SK-N-SH treated with all-trans-retinoic acid at 6 μM for 48 hours (cell line): ENCODE results near the gene ADCY9.

Experiments
- ATAC-seq: fragments of 200-7000 bp; cut with Tn5 transposase; 3 replicates; pipeline ENCODE4 v1.9.1; 2020; ENCODE audit warnings: mild to moderate bottlenecking, moderate library complexity
- ARNTL ChIP-seq: fragments of 450-650 bp; formaldehyde crosslinking; IDR thresholded peaks from 2 replicates; pipeline ENCODE4 v1.5.0; 2020; ENCODE audit warnings: low read depth, mild to moderate bottlenecking, moderate library complexity, borderline replicate concordance
- BACH2 ChIP-seq: fragments of 250-450 bp; sonication (Bioruptor Pico); IDR thresholded peaks from 2 replicates; pipeline ENCODE4 v1.9.0; 2021; ENCODE audit warnings: mild to moderate bottlenecking, borderline replicate concordance
- CSDC2 ChIP-seq: fragments of 250-450 bp; sonication (Bioruptor Pico); IDR thresholded peaks from 2 replicates; pipeline ENCODE4 v1.5.0; 2020; ENCODE audit warnings: mild to moderate bottlenecking, moderate library complexity
- GLIS3 ChIP-seq: fragments of 250-450 bp; sonication (Bioruptor Pico); IDR thresholded peaks from 2 replicates; pipeline ENCODE4 v1.5.0; 2020; ENCODE audit warnings: mild to moderate bottlenecking, moderate library complexity
- ISL1 ChIP-seq: fragments of 250-450 bp; sonication (Bioruptor Pico); IDR thresholded peaks from 2 replicates; pipeline ENCODE4 v2.1.2; 2022; ENCODE audit warnings: mild to moderate bottlenecking, moderate library complexity
- OSR1 ChIP-seq: fragments of 250-450 bp; sonication (Bioruptor Pico); IDR thresholded peaks from 2 replicates; pipeline ENCODE4 v1.8.0; 2022; ENCODE audit warnings: moderate library complexity, mild to moderate bottlenecking, inconsistent platforms
- PPARA ChIP-seq: fragments of 250-450 bp; sonication (Bioruptor Pico); IDR thresholded peaks from 2 replicates; pipeline ENCODE4 v1.5.0; 2020; ENCODE audit warnings: mild to moderate bottlenecking, borderline replicate concordance
- RARB ChIP-seq: fragments of 250-450 bp; sonication (Bioruptor Pico); IDR thresholded peaks from 2 replicates; pipeline ENCODE4 v1.8.0; 2021; ENCODE audit warnings: mild to moderate bottlenecking, moderate library complexity
- SNAI2 ChIP-seq: fragments of 250-450 bp; sonication (Bioruptor Pico); IDR thresholded peaks from 2 replicates; pipeline ENCODE4 v1.5.0; 2020; ENCODE audit warnings: mild to moderate bottlenecking, moderate library complexity
- TCF4 ChIP-seq: fragments of 250-450 bp; sonication (Bioruptor Pico); IDR thresholded peaks from 2 replicates; pipeline ENCODE4 v1.8.0; 2021; ENCODE audit warnings: mild to moderate bottlenecking, moderate library complexity, borderline replicate concordance
- TOX ChIP-seq: fragments of 250-450 bp; sonication (Bioruptor Pico); IDR thresholded peaks from 2 replicates; pipeline ENCODE4 v1.8.0; 2021; ENCODE audit warnings: mild to moderate bottlenecking, moderate library complexity, borderline replicate concordance
- ZC3H10 ChIP-seq: fragments of 250-450 bp; sonication (Bioruptor Pico); IDR thresholded peaks from 2 replicates; pipeline ENCODE4 v1.5.1; 2021; ENCODE audit warnings: mild to moderate bottlenecking, moderate library complexity
- ZFP3 ChIP-seq: fragments of 250-450 bp; sonication (Bioruptor Pico); IDR thresholded peaks from 2 replicates; pipeline ENCODE4 v1.5.0; 2020; ENCODE audit warnings: mild to moderate bottlenecking, moderate library complexity
- ZNF565 ChIP-seq: fragments of 450-650 bp; formaldehyde crosslinking; conservative IDR thresholded peaks from 2 replicates; pipeline ENCODE4 v1.5.0; 2020; ENCODE audit warnings: low read depth, mild to moderate bottlenecking, moderate library complexity
- ZNF70 ChIP-seq: fragments of 450-650 bp; formaldehyde crosslinking; IDR thresholded peaks from 2 replicates; pipeline ENCODE4 v1.5.0; 2020; ENCODE audit warnings: mild to moderate bottlenecking, moderate library complexity
- ZNF8 ChIP-seq: fragments of 450-650 bp; formaldehyde crosslinking; IDR thresholded peaks from 2 replicates; pipeline ENCODE4 v1.5.0; 2020; ENCODE audit warnings: mild to moderate bottlenecking, moderate library complexity
- TF ChIP-seq, protein P1 (sequence below): fragments of 250-450 bp; sonication (Bioruptor Pico); IDR thresholded peaks from 2 replicates; pipeline ENCODE4 v1.5.1; 2020; ENCODE audit warnings: low read depth, mild to moderate bottlenecking, moderate library complexity
- TF ChIP-seq, protein P2 (sequence below): fragments of 250-450 bp; sonication (Bioruptor Pico); IDR thresholded peaks from 2 replicates; pipeline ENCODE4 v1.8.0; 2020; ENCODE audit warnings: mild to moderate bottlenecking, moderate library complexity, borderline replicate concordance
- TF ChIP-seq, protein P3 (sequence below): fragments of 250-450 bp; sonication (Bioruptor Pico); IDR thresholded peaks from 2 replicates; pipeline ENCODE4 v1.8.0; 2021; ENCODE audit warnings: low read depth, mild to moderate bottlenecking, moderate library complexity, borderline replicate concordance
- TF ChIP-seq, protein P4 (sequence below): fragments of 250-450 bp; sonication (Bioruptor Pico); IDR thresholded peaks from 2 replicates; pipeline ENCODE4 v1.5.1; 2021; ENCODE audit warnings: mild to moderate bottlenecking, moderate library complexity
- TF ChIP-seq, protein P5 (sequence below): fragments of 250-450 bp; sonication (Bioruptor Pico); IDR thresholded peaks from 2 replicates; pipeline ENCODE4 v1.5.0; 2020; ENCODE audit warnings: mild to moderate bottlenecking, moderate library complexity

ADCY9 gene

DNA sequence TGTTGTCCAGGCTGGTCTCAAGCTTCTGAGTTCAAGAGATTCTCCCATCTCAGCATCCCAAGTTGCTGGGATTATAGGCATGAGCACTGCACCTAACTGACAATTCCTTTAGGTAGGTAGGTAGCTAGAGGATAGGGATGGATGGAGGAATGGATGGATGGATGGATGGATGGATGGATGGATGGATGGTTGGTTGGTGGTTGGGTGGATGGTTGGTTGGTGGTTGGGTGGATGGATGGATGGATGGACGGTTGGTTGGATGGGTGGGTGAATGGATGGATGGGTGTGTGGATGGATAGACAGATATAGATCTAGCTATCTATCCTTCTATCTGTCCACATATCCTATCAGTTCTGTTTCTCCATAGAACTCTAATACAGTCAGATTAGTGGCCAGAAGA lies 19.3 kb upstream of the ADCY9 start:
- ATAC-seq: no peak
- TF ChIP-seq RARB (CRISPR knock-in tag): no peak
- no peak for TF ChIP-seq TOX
- TF ChIP-seq, protein P1, sequence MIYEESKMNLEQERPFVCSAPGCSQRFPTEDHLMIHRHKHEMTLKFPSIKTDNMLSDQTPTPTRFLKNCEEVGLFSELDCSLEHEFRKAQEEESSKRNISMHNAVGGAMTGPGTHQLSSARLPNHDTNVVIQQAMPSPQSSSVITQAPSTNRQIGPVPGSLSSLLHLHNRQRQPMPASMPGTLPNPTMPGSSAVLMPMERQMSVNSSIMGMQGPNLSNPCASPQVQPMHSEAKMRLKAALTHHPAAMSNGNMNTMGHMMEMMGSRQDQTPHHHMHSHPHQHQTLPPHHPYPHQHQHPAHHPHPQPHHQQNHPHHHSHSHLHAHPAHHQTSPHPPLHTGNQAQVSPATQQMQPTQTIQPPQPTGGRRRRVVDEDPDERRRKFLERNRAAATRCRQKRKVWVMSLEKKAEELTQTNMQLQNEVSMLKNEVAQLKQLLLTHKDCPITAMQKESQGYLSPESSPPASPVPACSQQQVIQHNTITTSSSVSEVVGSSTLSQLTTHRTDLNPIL (CRISPR knock-in tag): no peak
- no peak for TF ChIP-seq SNAI2 (CRISPR knock-in tag)
- no peak for TF ChIP-seq ZNF70 (CRISPR knock-in tag)
- TF ChIP-seq, protein P2, sequence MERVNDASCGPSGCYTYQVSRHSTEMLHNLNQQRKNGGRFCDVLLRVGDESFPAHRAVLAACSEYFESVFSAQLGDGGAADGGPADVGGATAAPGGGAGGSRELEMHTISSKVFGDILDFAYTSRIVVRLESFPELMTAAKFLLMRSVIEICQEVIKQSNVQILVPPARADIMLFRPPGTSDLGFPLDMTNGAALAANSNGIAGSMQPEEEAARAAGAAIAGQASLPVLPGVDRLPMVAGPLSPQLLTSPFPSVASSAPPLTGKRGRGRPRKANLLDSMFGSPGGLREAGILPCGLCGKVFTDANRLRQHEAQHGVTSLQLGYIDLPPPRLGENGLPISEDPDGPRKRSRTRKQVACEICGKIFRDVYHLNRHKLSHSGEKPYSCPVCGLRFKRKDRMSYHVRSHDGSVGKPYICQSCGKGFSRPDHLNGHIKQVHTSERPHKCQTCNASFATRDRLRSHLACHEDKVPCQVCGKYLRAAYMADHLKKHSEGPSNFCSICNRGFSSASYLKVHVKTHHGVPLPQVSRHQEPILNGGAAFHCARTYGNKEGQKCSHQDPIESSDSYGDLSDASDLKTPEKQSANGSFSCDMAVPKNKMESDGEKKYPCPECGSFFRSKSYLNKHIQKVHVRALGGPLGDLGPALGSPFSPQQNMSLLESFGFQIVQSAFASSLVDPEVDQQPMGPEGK: no peak
- TF ChIP-seq BACH2 (CRISPR knock-in tag): no peak
- TF ChIP-seq CSDC2 (CRISPR knock-in tag): no peak
- no peak for TF ChIP-seq ARNTL
- TF ChIP-seq, protein P3, sequence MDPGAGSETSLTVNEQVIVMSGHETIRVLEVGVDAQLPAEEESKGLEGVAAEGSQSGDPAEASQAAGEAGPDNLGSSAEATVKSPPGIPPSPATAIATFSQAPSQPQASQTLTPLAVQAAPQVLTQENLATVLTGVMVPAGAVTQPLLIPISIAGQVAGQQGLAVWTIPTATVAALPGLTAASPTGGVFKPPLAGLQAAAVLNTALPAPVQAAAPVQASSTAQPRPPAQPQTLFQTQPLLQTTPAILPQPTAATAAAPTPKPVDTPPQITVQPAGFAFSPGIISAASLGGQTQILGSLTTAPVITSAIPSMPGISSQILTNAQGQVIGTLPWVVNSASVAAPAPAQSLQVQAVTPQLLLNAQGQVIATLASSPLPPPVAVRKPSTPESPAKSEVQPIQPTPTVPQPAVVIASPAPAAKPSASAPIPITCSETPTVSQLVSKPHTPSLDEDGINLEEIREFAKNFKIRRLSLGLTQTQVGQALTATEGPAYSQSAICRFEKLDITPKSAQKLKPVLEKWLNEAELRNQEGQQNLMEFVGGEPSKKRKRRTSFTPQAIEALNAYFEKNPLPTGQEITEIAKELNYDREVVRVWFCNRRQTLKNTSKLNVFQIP (CRISPR knock-in tag): no peak
- no peak for TF ChIP-seq ZNF8 (CRISPR knock-in tag)
- no peak for TF ChIP-seq ISL1 (CRISPR knock-in tag)
- TF ChIP-seq OSR1 (CRISPR knock-in tag): no peak
- no peak for TF ChIP-seq ZNF565 (CRISPR knock-in tag)
- no peak for TF ChIP-seq ZFP3
- TF ChIP-seq ZC3H10 (CRISPR knock-in tag): no peak
- TF ChIP-seq GLIS3 (CRISPR knock-in tag): no peak
- TF ChIP-seq PPARA (CRISPR knock-in tag): no peak
- no peak for TF ChIP-seq TCF4 (CRISPR knock-in tag)
- TF ChIP-seq, protein P4, sequence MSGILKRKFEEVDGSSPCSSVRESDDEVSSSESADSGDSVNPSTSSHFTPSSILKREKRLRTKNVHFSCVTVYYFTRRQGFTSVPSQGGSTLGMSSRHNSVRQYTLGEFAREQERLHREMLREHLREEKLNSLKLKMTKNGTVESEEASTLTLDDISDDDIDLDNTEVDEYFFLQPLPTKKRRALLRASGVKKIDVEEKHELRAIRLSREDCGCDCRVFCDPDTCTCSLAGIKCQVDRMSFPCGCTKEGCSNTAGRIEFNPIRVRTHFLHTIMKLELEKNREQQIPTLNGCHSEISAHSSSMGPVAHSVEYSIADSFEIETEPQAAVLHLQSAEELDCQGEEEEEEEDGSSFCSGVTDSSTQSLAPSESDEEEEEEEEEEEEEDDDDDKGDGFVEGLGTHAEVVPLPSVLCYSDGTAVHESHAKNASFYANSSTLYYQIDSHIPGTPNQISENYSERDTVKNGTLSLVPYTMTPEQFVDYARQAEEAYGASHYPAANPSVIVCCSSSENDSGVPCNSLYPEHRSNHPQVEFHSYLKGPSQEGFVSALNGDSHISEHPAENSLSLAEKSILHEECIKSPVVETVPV (CRISPR knock-in tag): no peak

DNA sequence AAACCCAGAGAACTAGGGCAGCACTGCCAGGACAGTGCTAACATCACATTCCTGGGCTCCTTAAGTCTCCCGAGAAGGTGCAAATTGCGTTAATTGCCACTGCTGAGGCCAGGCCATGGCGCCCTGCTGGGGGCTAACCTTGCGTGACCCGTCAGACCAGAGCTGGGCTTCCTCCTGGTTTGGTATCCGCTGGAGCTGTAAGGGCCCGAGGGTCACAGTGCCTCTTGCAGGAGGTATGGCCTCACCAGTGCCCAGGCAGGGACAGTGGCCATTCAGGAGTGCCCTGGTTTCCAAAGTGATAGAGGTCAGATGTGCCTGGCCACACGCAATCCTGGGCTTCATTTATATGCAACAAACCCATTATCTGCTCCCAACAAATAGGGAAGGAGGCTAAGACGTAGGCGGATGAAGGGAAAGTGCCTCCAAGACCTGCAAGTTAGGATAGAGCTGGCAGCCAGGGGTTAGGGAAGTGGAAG lies 17.7 kb upstream of the ADCY9 start:
- TF ChIP-seq GLIS3 (CRISPR knock-in tag) (no peak), CSDC2 (CRISPR knock-in tag) (no peak), TOX (no peak), ARNTL (no peak)
- TF ChIP-seq, protein P4 (CRISPR knock-in tag): no peak
- TF ChIP-seq, protein P5, sequence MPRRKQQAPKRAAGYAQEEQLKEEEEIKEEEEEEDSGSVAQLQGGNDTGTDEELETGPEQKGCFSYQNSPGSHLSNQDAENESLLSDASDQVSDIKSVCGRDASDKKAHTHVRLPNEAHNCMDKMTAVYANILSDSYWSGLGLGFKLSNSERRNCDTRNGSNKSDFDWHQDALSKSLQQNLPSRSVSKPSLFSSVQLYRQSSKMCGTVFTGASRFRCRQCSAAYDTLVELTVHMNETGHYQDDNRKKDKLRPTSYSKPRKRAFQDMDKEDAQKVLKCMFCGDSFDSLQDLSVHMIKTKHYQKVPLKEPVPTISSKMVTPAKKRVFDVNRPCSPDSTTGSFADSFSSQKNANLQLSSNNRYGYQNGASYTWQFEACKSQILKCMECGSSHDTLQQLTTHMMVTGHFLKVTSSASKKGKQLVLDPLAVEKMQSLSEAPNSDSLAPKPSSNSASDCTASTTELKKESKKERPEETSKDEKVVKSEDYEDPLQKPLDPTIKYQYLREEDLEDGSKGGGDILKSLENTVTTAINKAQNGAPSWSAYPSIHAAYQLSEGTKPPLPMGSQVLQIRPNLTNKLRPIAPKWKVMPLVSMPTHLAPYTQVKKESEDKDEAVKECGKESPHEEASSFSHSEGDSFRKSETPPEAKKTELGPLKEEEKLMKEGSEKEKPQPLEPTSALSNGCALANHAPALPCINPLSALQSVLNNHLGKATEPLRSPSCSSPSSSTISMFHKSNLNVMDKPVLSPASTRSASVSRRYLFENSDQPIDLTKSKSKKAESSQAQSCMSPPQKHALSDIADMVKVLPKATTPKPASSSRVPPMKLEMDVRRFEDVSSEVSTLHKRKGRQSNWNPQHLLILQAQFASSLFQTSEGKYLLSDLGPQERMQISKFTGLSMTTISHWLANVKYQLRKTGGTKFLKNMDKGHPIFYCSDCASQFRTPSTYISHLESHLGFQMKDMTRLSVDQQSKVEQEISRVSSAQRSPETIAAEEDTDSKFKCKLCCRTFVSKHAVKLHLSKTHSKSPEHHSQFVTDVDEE (CRISPR knock-in tag): no peak
- ATAC-seq: no peak
